Activated B cell treated with CpG ODN at 0.5 μM for 24 hours (primary cell): Measurements from ENCODE around the gene COASY. TPM values are rescaled to one million over a fixed set of nuclear protein-coding genes. Genes with fewer than 3 reads are reported as not detected.

Experiments
- ATAC-seq: fragments of 200-7000 bp; cut with Tn5 transposase; one replicate; pipeline ENCODE4 v1.10.0; 2021; ENCODE audit warnings: low read depth, mild to moderate bottlenecking, moderate library complexity
- CTCF ChIA-PET: fragments of 350-600 bp; sonication (Branson Sonifier 250); formaldehyde crosslinking; loops from one replicate; lab custom pipeline; 2021; ENCODE audit warnings: antibody characterized with exemption; lab: Charles Lee
- POLR2A ChIA-PET: fragments of 350-600 bp; sonication (Branson Sonifier 250); formaldehyde crosslinking; loops from one replicate; lab custom pipeline; 2021; ENCODE audit warnings: antibody characterized with exemption; lab: Charles Lee
- DNase-seq: peaks from one replicate; pipeline ENCODE4 v3.0.0; 2022
- H3K27ac Mint-ChIP-seq: one replicate; pipeline ENCODE4 v1.8.0; 2020; ENCODE audit warnings: mixed read lengths
- H3K27me3 Mint-ChIP-seq: one replicate; pipeline ENCODE4 v1.8.0; 2021; ENCODE audit warnings: mixed read lengths
- H3K36me3 Mint-ChIP-seq: one replicate; pipeline ENCODE4 v1.8.0; 2021; ENCODE audit warnings: low read depth, mixed read lengths
- H3K4me1 Mint-ChIP-seq: one replicate; pipeline ENCODE4 v1.8.0; 2021; ENCODE audit warnings: mixed read lengths
- H3K4me3 Mint-ChIP-seq: one replicate; pipeline ENCODE4 v1.8.0; 2020; ENCODE audit warnings: mild to moderate bottlenecking, mixed read lengths
- H3K9me3 Mint-ChIP-seq: one replicate; pipeline ENCODE4 v1.8.0; 2020; ENCODE audit warnings: mixed read lengths
- CTCF ChIP-seq: fragments of 200-600 bp; IDR thresholded peaks from one replicate; pipeline ENCODE4 v1.8.0; 2022; ENCODE audit warnings: antibody characterized with exemption, mild to moderate bottlenecking
- intact Hi-C: fragments of 100-400 bp; cut with micrococcal nuclease; formaldehyde crosslinking; loops from one replicate; pipeline ENCODE4 v1.15.1; 2024
- total RNA-seq: library from RNA; stranded (reverse); gene quantifications from 2 replicates; pipeline ENCODE4 v1.2.3, GENCODE V29; 2022

COASY gene
- total RNA-seq, 1 donor from 2014 or later: 94.9 TPM

GRCh38 chr17:42586514-42587230 lies 24.7 kb downstream of the COASY start:
- no peaks in the 10 kb centered on the region for H3K27me3 Mint-ChIP-seq
- peak overlapping the region; percentile 73 for H3K4me3 Mint-ChIP-seq
- H3K9me3 Mint-ChIP-seq: no peaks in the 10 kb centered on the region
- ChIA-PET POLR2A (interaction anchor here (0.6 to 1.8 kb wide), 7 partner anchors 8 to 33 kb away, joined by 3 to 12 read pairs (median 4); partner anchors contain the start of genes MLX, PSMC3IP, RETREG3 and TUBG1), CTCF (interaction anchor here (1.4 to 2.7 kb wide), 2 partner anchors 9 to 92 kb away, joined by 3 to 10 read pairs; partner anchors contain the start of gene PSMC3IP)
- peak overlapping the region; percentile 95 for H3K27ac Mint-ChIP-seq
- ATAC-seq (peak; percentile 56), DNase-seq (no peak)
- H3K4me1 Mint-ChIP-seq: peaks cover 31% of the 10 kb centered on the region
- peaks cover 93% of the 10 kb centered on the region for H3K36me3 Mint-ChIP-seq
- intact Hi-C loops: no loop called here
- TF ChIP-seq CTCF: no peak

DNA sequence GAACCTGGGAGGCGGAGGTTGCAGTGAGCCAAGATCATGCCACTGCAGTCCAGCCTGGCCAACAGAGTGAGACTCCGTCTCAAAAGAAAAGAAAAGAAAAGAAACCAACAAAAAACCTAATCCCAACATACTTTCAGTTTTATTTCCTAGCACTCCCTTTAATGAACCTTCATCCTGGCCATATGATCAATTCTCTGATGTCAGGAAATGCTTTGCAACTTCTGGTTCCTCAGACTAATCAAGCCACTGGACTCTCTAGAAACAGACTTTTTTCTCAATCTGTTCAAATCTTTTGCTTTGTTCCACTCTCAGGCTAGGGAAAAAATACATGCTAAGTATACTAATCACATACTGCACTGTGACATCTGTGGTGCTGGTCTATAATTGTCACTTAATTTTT lies 28.9 kb downstream of the COASY start:
- POLR2A ChIA-PET: no interaction called here
- DNase-seq (no peak), ATAC-seq (no peak)
- TF ChIP-seq CTCF: no peak
- CTCF ChIA-PET: no interaction called here
- Mint-ChIP-seq H3K36me3 (peaks cover 67% of the 10 kb centered on the region), H3K27me3 (no peaks in the 10 kb centered on the region), H3K9me3 (no peaks in the 10 kb centered on the region), H3K4me1 (peaks cover 22% of the 10 kb centered on the region), H3K27ac (no peak overlapping the region), H3K4me3 (no peak overlapping the region)
- intact Hi-C loops: no loop called here

DNA sequence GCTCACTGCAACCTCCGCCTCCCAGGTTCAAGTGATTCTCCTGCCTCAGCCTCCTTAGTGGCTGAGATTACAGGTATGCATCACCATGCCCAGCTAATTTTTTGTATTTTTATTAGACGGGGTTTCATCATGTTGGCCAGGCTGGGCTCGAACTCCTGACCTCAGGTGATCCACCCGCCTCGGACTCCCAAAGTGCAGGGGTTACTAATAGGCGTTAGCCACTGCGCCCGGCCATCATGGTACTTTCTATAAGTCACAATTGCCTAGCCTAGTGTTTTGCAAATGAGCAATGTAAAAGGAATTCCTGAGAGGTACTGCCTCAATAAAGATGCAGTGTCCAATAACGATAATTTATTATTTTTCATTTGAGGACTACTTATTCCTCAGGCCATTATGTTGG lies 29.5 kb downstream of the COASY start:
- intact Hi-C loops: no loop called here
- Mint-ChIP-seq H3K4me1 (peaks cover 18% of the 10 kb centered on the region), H3K4me3 (no peak overlapping the region), H3K9me3 (no peaks in the 10 kb centered on the region), H3K36me3 (peaks cover 64% of the 10 kb centered on the region), H3K27me3 (no peaks in the 10 kb centered on the region), H3K27ac (no peak overlapping the region)
- ChIA-PET CTCF (no interaction called here), POLR2A (no interaction called here)
- DNase-seq (no peak), ATAC-seq (no peak)
- no peak for TF ChIP-seq CTCF

GRCh38 chr17:42596386-42596785 lies 34.4 kb downstream of the COASY start:
- ATAC-seq: no peak
- peaks cover 12% of the 10 kb centered on the region for H3K4me1 Mint-ChIP-seq
- H3K36me3 Mint-ChIP-seq: peaks cover 36% of the 10 kb centered on the region
- ChIA-PET CTCF (no interaction called here), POLR2A (interaction anchor here (1.6 kb wide), 1 partner anchor 13 kb away, joined by 5 read pairs; the partner anchor contains the start of genes RETREG3 and TUBG1)
- TF ChIP-seq CTCF: no peak
- no peak for DNase-seq
- intact Hi-C loops: no loop called here
- no peak overlapping the region for H3K4me3 Mint-ChIP-seq
- no peaks in the 10 kb centered on the region for H3K9me3 Mint-ChIP-seq
- H3K27ac Mint-ChIP-seq: no peak overlapping the region
- H3K27me3 Mint-ChIP-seq: no peaks in the 10 kb centered on the region

DNA sequence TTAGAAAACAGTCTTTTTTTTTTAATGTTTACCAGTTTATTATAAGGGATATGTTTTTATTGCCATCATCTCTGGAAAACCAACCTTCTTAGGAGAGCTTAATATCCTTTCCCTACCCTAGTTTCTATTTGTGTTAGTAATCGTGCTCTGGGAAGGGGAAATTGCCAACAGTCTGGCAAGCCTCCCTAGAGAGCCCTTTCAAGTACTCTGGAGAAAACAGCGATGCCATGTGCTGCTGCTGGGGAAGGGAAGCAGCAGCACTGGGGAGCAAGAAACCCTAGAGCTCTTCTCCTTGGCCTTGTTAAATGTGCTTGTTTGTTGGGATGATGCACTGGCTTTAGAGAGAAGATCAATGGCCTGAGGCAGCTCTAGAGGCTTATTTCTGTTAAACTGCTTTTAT lies 37.0 kb downstream of the COASY start:
- ChIA-PET CTCF (interaction anchor here (0.6 to 2.0 kb wide), 2 partner anchors 20 to 81 kb away, joined by 3 to 5 read pairs; no protein-coding TSS in a partner anchor), POLR2A (interaction anchor here (2.7 kb wide), 1 partner anchor 10 kb away, joined by 18 read pairs; the partner anchor contains the start of genes RETREG3 and TUBG1)
- H3K4me1 Mint-ChIP-seq: peaks cover 26% of the 10 kb centered on the region
- TF ChIP-seq CTCF: no peak
- peaks cover 32% of the 10 kb centered on the region for H3K36me3 Mint-ChIP-seq
- DNase-seq (no peak), ATAC-seq (no peak)
- intact Hi-C loops: no loop called here
- H3K27me3 Mint-ChIP-seq: no peaks in the 10 kb centered on the region
- no peaks in the 10 kb centered on the region for H3K9me3 Mint-ChIP-seq
- H3K27ac Mint-ChIP-seq: no peak overlapping the region
- no peak overlapping the region for H3K4me3 Mint-ChIP-seq
